DMS153 treated with DMSO at 0.1 percent for 48 hours (cell line): Measurements from ENCODE around the gene SAMD4A.

Experiments used
- DNase-seq: peaks from one replicate; lab custom pipeline; 2025; ENCODE audit not compliant: unreplicated experiment; lab: John Stamatoyannopoulos, UW

Gene SAMD4A, protein sequence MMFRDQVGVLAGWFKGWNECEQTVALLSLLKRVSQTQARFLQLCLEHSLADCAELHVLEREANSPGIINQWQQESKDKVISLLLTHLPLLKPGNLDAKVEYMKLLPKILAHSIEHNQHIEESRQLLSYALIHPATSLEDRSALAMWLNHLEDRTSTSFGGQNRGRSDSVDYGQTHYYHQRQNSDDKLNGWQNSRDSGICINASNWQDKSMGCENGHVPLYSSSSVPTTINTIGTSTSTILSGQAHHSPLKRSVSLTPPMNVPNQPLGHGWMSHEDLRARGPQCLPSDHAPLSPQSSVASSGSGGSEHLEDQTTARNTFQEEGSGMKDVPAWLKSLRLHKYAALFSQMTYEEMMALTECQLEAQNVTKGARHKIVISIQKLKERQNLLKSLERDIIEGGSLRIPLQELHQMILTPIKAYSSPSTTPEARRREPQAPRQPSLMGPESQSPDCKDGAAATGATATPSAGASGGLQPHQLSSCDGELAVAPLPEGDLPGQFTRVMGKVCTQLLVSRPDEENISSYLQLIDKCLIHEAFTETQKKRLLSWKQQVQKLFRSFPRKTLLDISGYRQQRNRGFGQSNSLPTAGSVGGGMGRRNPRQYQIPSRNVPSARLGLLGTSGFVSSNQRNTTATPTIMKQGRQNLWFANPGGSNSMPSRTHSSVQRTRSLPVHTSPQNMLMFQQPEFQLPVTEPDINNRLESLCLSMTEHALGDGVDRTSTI

DNA sequence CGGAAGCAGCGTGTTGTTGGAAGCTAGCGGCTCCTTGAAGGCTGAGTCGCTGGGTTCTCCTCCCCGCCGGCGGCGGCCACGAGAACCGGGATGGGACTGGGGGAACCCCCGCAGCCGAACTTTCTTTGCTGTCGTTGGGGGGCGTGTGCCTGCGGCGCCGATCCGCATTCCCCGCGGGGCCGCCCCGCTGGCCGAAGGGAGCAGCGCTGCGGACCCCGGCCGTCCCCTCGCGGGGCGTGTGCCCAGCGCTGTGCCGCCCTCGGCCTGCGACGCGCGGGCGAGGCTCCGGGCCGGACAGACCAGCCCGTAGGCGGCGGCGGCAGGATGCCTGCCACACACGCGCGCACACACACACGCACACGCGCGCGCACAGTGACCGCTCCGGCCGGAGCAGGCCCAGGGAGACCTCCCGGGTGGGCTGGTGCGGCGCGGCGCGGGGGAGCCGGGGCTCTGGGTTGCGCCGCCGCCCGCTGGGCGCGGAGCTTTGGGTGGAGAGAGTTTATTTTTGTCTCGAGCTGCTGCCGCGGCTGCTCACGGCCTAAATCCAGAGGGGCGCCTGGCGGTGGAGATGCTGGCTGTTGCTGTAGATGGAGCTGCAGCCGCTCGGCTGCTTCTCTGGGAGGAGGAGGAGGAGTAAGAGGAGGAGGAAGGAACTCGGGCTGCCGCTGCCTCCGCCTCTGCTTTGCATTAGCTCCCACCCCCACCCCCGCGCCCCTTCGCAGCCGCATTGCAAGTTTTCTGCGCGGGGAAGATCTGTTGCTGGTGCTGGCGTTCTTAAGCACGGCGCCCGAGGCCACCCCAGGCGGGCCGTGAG lies at the start of gene SAMD4A:
TSS of gene SAMD4A (plus strand) at position 719 of the 814 bp plus-strand sequence. CDS start 789 bp downstream, outside the sequence.
- DNase-seq, result no peak

DNA sequence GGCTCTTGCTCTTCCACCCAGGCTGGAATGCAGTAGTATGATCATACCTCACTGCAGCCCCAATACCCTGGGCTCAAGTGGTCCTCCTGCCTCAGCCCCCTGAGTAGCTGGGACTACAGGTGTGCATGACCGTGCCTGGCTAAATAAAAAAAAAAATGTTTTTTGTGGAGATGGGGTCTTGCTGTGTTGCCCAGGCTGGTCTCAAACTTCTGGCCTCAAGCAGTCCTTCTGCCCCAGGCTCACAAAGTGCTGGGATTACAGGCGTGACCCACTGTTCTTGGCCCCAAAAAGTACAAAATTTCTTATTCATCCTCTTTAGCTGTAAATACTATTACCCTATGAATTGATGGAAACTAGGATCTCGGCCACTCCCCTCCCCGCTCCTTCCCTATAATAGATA lies 42.5 kb upstream of the SAMD4A start:
- no peak for DNase-seq

DNA sequence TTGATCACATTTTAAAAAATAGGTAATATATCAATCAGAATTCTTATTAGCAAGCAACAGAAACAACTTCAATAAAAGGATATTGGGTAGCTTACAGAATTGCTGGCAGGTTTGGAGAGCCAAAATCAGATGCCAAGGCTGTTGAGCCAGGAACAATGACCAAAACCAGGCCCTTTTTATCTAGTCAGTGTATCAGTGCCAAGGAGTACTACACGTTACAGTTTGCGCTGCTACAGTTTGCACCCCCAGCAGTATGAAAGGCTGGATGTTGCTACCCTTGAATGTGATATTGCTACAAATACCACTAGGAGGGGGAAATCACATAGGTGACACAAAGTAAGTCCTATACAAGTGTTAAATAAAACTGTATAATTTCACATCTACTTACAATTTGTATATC lies 38.0 kb upstream of the SAMD4A start:
- no peak for DNase-seq

DNA sequence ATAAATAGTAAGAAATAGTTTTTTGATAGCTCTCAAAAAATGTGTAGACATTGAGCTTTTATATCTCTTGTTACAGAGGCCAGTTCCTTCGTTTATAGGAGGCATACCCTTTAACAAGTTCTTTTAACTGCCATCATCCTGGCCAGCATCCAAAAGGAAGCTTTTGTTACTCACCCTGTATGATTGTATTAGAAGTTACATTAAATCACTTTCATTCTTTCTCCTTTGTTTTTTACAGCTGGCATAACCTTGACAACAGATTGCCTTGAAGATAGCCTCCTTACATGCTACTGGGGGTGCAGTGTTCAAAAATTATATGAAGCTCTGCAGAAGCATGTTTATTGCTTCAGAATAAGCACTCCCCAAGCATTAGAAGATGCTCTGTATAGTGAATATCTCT lies 37.1 kb upstream of the SAMD4A start:
- DNase-seq, result no peak

DNA sequence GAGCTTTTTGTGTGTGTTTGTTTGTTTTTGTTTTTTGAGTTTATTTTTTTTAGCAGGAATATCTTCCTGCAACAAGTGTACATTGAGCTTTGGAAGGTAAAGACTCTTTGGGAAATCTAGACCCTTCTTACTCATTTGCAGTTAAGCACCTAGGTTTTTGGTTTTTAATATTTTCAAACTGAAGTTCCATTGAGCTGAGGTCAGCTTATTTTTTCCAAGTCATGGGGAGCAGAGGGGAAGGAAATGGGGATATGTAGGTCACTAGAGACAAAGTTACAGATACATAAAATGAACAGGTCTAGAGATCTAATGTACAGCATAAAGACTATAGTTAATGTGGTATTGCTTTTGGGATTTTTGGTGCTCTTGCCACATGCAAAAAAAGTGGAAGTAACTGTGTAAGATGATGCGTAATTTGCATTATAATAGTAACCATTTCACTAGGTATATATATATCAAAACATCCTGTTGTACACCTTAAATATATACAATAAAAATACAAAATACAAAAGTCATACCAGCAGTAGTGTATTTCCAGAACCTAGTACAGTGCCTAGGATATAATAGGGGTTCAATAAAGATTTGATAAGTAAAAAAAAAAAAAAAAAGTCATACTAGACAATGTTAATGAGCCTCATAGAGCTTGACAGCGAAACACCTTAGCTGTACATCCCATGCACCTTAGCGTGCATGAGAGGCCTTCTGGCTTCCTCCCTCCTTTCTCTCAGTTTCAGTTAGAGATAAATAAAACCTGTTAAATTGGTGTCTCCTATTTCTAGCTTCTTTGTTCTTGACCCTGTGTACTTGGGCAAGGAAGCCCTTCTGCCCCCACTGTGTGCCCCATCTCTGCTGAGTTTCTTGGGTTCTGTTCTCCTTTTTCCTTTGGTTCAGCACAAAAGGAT lies 34.6 kb upstream of the SAMD4A start:
- DNase-seq, result no peak

DNA sequence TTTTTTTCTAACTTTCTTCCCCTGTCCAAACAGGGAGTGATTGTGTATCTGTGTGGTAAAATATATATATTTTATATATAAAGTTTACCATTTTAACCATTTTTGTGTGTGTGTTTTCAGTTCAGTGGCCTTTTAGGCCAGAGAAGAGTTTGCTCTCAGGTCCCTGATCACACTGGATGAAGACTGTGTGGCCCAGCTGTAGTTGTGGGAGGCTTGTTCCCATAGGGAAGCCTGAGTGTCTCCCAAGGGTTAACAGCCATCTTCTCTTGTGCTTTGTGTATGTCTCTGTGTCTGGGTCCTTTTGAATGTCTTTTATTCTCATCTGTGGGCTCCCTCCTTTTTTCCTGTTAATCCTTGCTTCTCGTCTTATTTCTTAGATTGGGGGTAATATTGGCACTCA lies 33.8 kb upstream of the SAMD4A start:
- no peak for DNase-seq

DNA sequence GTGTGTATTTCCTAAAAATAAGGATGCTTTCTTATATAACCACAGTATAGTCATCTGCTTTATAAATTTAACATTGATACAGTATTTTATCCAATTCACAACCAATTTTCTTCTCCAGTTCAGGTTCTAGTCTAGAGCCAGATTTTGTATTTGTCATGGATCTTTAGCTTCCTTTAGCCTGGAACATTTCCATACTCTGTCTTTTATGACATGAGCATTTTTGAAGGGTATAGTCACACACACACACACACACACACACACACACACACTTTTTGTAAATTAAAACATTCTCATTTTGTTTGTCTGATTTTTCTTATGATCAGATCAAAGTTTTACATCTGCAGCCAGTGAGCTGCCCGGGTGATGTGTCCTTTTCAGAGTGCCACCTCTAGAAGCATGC lies 31.8 kb upstream of the SAMD4A start:
- DNase-seq, result no peak

DNA sequence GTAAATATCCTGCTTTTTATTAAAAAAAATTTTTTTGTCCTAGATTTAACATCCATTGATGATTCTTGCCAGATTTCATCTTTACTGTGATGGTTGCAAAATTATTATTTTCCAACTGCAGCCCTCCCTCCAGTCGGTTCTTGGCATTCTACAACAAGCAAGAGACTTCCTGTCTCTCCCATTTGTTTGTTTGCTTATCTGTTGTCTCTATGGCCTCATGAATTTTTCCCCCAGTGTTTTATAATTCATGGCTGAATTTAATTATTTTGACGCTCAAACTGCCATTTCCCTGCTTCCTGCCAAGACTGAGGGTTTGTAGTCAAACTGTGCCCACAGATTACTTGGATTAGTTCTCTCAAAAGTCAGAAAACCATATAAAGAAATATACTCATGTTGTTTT lies 31.3 kb upstream of the SAMD4A start:
- no peak for DNase-seq

DNA sequence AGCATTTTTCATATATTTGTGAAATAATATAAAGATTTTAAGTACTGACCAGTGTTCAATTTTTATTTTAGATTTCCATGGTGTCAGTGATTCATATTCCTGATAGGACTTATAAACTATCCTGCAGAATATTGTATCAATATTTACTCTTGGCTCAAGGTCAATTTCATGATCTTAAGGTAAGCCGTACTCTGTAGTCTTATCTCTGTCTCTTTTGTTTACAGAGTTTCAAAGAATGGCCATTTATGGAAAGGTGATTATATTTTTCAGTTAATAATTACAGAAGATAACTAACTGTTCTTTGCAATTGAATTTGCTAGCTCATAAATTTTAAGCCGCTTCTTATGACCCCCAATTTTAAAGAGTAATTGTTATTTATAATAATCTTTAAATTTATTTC lies 29.3 kb upstream of the SAMD4A start:
- DNase-seq, result no peak

DNA sequence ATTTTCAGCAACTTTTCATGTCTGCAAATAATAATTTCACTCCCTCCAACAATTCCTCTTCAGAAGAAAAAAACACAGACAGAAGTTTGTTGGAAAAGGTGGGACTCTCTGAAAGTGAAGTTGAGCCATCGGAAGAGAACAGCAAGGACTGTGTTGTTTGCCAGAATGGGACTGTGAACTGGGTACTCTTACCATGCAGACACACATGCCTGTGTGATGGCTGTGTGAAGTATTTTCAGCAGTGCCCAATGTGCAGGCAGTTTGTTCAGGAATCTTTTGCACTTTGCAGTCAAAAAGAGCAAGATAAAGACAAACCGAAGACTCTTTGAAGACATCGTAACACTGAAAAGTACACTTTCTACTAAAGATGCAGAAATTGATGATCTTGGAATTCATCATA lies 28.9 kb upstream of the SAMD4A start:
- DNase-seq, result no peak

DNA sequence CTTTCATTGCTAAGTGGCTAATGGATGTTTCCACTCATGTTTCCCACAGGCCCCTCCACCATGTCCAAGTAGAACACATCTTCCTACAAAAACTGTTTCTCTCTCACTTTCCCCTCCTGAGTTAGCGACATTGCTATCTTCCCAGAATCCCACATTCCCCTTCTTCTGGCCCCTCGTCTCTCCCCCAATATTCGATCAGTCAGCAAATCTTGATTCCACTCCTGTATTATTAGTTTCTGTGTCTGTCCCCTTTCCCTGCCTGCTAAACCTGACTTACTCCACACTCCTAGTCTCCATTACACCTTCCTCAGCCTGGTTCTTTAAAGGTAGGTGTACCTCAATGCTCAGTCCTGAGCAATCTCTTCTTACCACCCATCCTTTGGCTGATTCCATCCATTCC lies 19.3 kb upstream of the SAMD4A start:
- DNase-seq, result no peak

DNA sequence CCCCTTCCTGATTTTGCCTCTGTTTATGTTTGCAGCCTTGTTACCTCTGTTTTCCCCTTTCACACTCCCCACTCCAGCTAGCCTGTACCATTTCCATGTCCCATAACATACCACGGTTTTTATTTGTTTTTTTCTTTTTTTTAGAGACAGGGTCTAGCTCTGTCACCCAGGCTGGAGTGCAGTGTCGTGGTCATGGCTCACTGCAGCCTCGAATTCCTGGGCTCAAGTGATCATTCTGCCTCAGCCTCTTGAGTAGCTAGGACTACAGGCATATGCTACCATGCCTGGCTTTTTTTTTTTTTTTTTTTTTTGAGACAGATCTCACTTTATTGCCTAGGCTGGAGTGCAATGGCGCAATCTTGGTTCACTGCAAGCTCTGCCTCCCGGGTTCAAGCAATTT lies 18.4 kb upstream of the SAMD4A start:
- no peak for DNase-seq

DNA sequence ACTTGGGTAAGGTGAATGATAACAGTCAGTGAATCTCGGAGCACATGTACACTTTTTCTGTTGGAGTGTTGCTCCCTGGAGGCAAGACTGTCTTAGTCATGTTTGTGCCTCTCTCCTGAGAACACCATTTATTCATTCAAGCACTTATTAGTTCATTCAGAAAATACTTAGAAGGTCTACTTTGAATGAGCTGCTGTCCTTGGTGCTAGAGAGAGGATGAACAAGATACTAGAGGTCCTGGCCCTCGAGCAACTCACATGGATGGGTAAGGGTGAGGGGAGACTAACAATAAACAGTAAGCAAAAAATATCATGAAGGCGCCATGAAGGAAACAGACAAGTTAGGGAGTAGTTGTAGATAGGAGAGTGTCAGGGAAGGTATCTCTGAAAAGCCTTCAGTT lies 17.1 kb upstream of the SAMD4A start:
- no peak for DNase-seq

DNA sequence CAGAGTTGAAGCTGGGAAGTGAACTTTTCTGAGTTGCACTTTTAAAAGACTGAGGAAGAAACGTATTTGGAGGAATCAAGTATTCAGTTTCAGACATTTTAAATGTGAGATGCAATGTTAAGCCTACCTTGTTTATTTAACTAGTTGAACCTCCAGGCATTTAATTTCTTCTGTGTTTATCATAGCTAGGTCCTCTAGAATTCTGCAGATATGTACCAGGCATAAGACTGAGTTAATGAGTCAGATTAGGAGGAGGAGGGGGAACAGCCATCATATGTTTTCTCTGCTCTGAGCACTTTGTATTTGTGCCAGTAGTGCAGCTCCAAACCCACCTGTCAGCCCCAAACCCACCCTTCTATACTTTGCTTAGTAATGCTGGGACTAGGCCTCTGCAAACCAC lies 16.4 kb upstream of the SAMD4A start:
- DNase-seq, result no peak

DNA sequence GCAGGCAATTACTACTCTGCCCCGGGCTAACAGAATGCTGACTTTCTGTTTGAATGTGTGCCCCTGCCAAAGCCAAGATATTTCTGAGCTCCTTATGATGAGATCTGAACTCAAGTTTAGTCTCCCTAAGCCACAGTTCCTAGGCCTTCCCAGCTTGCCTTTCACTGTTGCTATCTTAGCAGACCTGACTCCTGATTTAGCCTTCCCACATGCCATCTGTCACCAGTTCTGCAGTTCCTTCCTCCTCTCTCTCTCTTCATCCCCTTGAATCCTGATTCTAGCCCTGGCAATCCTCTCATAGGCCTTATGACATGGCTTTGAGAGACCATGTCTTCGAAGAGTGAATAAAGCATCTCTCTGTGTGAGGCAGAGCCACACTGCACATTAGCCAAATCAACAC lies 12.5 kb upstream of the SAMD4A start:
- no peak for DNase-seq

DNA sequence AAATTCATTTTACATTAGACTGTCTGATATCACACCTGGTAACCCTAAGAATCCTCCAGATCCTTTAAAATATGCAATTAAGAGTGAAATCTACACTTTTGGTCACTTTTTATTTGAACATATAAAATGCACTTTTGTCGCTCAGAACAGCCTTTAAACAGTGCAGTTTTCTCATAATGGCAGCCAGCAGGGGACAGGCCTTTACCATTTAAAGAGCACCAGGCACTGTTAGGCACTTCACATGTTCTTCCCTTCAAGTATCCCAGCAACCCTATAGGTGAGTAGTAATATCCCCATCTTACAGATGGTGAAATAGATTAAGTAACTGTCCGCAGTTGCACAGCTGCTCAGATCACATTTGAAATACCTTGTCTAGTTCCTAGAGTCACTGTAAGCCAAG lies 11.3 kb upstream of the SAMD4A start:
- no peak for DNase-seq

DNA sequence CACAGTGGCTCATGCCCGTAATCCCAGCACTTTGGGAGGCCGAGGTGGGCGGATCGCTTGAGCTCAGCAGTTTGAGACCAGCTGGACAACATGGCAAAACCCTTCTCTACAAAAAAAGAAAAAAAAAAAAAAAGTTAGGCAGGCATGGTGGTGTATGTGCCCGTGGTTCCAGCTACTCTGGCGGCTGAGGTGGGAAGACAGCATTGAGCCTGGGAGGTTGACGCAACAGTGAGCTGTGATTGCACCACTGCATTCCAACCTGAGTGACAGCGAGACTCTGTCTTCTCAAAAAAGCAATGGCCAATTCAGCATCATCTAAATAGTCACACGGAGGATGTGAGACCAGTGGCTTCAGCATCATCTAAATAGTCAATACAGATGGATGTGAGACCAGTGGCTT lies 10.4 kb upstream of the SAMD4A start:
- DNase-seq, result no peak

DNA sequence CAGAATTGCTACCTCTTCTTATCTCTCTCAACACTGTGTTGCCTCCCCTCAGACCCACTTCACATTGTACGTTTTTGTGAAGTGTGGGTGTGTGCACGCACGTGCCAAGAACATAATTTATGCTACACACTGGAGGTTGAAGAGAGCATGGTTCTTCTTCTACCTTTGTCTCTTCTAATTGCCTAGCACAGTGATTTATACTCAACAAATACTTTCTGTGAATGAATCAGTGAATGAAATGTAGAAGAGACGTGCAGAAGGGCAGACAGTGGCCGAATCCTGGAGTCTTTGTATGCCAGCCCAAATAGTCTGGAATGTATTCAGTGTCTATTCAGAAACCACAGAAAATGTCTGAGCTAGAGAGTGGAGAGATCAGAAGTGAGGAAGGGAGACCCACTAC lies 4.6 kb upstream of the SAMD4A start:
- no peak for DNase-seq

DNA sequence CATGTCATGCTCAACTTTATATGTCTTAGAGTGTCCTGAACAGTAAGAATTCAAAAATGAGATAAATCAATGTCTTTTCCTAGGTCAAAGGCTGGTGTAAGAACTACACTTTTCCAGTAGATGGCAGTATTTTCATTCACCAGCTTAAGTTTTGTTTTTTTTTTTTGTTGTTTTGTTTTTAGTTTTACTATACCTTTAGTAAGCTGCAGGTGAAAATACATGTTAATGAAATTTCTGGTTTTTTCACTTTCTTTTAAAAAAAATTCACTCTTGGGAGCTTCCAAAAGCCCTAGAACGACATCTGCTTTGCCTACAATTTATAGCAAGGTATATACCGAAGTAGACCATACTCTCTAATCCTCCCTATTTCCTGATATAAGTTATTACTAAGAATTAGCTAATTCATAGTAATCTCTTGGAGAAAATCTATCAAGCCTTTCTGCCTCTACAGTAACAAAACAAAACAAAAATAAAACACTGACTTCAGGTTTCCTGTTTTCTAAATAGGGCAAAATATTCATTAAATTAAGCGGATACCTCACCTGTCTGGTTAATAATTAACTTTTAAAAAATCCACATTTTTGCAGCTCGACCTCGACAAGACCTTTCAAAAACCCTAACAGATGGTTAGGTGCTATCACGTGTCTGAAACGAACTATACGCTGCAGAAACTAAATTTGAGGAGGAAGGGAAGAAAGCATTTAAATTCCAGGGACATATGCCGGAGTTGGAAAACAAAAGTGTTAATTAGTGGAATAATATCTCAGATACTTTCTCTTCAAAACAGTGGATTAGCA lies 2.7 kb upstream of the SAMD4A start:
- DNase-seq, result no peak
